Activated T-helper 17 cell treated with anti-CD3 and anti-CD28 coated beads, Interleukin-2, amount 50 U/mL, for 72 hours (primary cell): ENCODE data around the gene HSD17B14. TPM values are rescaled to one million over a fixed set of nuclear protein-coding genes. Genes with fewer than 3 reads are reported as not detected.
"Not testable (repeated sequence)": the region's sequence is repeated elsewhere in the genome, so short reads cannot be mapped to it uniquely, and the experiment has no call there.

Experiments
- ATAC-seq: fragments of 150-1000 bp; cut with Tn5 transposase; replicated peaks from 2 replicates; pipeline ENCODE4 v1.10.0; 2021; ENCODE audit warnings: mild to moderate bottlenecking, moderate library complexity
- H3K27ac Mint-ChIP-seq: one replicate; pipeline ENCODE4 v1.8.0; 2022; ENCODE audit warnings: mixed read lengths
- H3K27me3 Mint-ChIP-seq: one replicate; pipeline ENCODE4 v1.8.0; 2022; ENCODE audit warnings: mixed read lengths
- H3K36me3 Mint-ChIP-seq: one replicate; pipeline ENCODE4 v1.8.0; 2022; ENCODE audit warnings: low read depth, mild to moderate bottlenecking, mixed read lengths
- H3K4me1 Mint-ChIP-seq: one replicate; pipeline ENCODE4 v1.8.0; 2022; ENCODE audit warnings: mixed read lengths
- H3K4me3 Mint-ChIP-seq: one replicate; pipeline ENCODE4 v1.8.0; 2022; ENCODE audit warnings: mild to moderate bottlenecking, mixed read lengths
- H3K9me3 Mint-ChIP-seq: one replicate; pipeline ENCODE4 v1.8.0; 2022; ENCODE audit warnings: mixed read lengths
- total RNA-seq, 2 donors: library from RNA; stranded (reverse); gene quantifications; one replicate each; pipeline ENCODE4 v1.2.3, GENCODE V29; 2022

The HSD17B14 gene
- total RNA-seq, 2 donors from 2014 or later = 1.6 TPM; not detected in 1

- peak within 1 kb of the TSS; percentile 98 for H3K4me3 Mint-ChIP-seq
These were observed 36.0 kb upstream of the HSD17B14 start, which contains the start of gene PPP1R15A for GRCh38 chr19:48872182-48872883. Gene PPP1R15A, plus strand, starts transcription at chr19:48872421. Its CDS starts 813 bp downstream, at chr19:48873234.

GRCh38 chr19:48871471-48872181, 35.3 kb upstream of the HSD17B14 start:
- H3K4me3 Mint-ChIP-seq = peak overlapping the region; percentile 98
- peaks cover 18% of the 10 kb centered on the region for H3K4me1 Mint-ChIP-seq
- peak overlapping the region; percentile 100 for H3K27ac Mint-ChIP-seq
- not testable (repeated sequence) for ATAC-seq, H3K9me3 Mint-ChIP-seq
- H3K27me3 Mint-ChIP-seq = peaks cover 12% of the 10 kb centered on the region
- peaks cover 47% of the 10 kb centered on the region for H3K36me3 Mint-ChIP-seq

More at GRCh38 chr19:48872182-48872883, 36.0 kb upstream of the HSD17B14 start, which contains the start of gene PPP1R15A:
- Mint-ChIP-seq H3K27me3 (peaks cover 6% of the 10 kb centered on the region), H3K27ac (peak within 1 kb of the TSS; percentile 100), H3K4me1 (peaks cover 18% of the 10 kb centered on the region), H3K36me3 (peaks cover 54% of the 10 kb centered on the region), H3K9me3 (no peaks in the 10 kb centered on the region)
- peak; percentile 41 for ATAC-seq

- ATAC-seq = no peak
- Mint-ChIP-seq H3K27ac (no peak overlapping the region), H3K4me3 (no peak overlapping the region), H3K9me3 (no peaks in the 10 kb centered on the region), H3K27me3 (peaks cover 12% of the 10 kb centered on the region), H3K4me1 (peaks cover 11% of the 10 kb centered on the region), H3K36me3 (peaks cover 32% of the 10 kb centered on the region)
These were observed 33.8 kb upstream of the HSD17B14 start for GRCh38 chr19:48870048-48870447.

- H3K27ac Mint-ChIP-seq = peak within 1 kb of the TSS; percentile 36
- peaks cover 12% of the 10 kb centered on the region for H3K27me3 Mint-ChIP-seq
- ATAC-seq = no peak
- H3K9me3 Mint-ChIP-seq = no peaks in the 10 kb centered on the region
- peaks cover 5% of the 10 kb centered on the region for H3K4me1 Mint-ChIP-seq
- no peak within 1 kb of the TSS for H3K4me3 Mint-ChIP-seq
- H3K36me3 Mint-ChIP-seq = peaks cover 14% of the 10 kb centered on the region
These were observed 32.0 kb upstream of the HSD17B14 start, which contains the start of gene PLEKHA4 for GRCh38 chr19:48868114-48868886. Gene PLEKHA4, minus strand, starts transcription at chr19:48868617. Its CDS starts 997 bp downstream, at chr19:48867620.

- Mint-ChIP-seq H3K27me3 (peaks cover 12% of the 10 kb centered on the region), H3K9me3 (no peaks in the 10 kb centered on the region), H3K27ac (peak overlapping the region; percentile 36), H3K4me1 (peaks cover 4% of the 10 kb centered on the region), H3K36me3 (peaks cover 8% of the 10 kb centered on the region), H3K4me3 (no peak overlapping the region)
- ATAC-seq = no peak
These were observed 31.4 kb upstream of the HSD17B14 start for GRCh38 chr19:48867746-48868113.

GRCh38 chr19:48867123-48867745, 30.9 kb upstream of the HSD17B14 start:
- H3K4me1 Mint-ChIP-seq = peaks cover 4% of the 10 kb centered on the region
- peaks cover 12% of the 10 kb centered on the region for H3K27me3 Mint-ChIP-seq
- H3K36me3 Mint-ChIP-seq = peaks cover 3% of the 10 kb centered on the region
- no peak for ATAC-seq
- peak overlapping the region; percentile 12 for H3K27ac Mint-ChIP-seq
- no peaks in the 10 kb centered on the region for H3K9me3 Mint-ChIP-seq
- H3K4me3 Mint-ChIP-seq = no peak overlapping the region

GRCh38 chr19:48866692-48867091, 30.4 kb upstream of the HSD17B14 start:
- no peak for ATAC-seq
- H3K4me1 Mint-ChIP-seq = peaks cover 4% of the 10 kb centered on the region
- H3K27me3 Mint-ChIP-seq = peaks cover 12% of the 10 kb centered on the region
- H3K27ac Mint-ChIP-seq = peak overlapping the region; percentile 12
- H3K4me3 Mint-ChIP-seq = no peak overlapping the region
- H3K9me3 Mint-ChIP-seq = no peaks in the 10 kb centered on the region
- H3K36me3 Mint-ChIP-seq = no peaks in the 10 kb centered on the region

- H3K27ac Mint-ChIP-seq = no peak overlapping the region
- ATAC-seq = no peak
- no peaks in the 10 kb centered on the region for H3K36me3 Mint-ChIP-seq
- H3K27me3 Mint-ChIP-seq = peaks cover 7% of the 10 kb centered on the region
- H3K4me3 Mint-ChIP-seq = no peak overlapping the region
- no peaks in the 10 kb centered on the region for H3K9me3 Mint-ChIP-seq
- H3K4me1 Mint-ChIP-seq = no peaks in the 10 kb centered on the region
These were observed 26.5 kb upstream of the HSD17B14 start for GRCh38 chr19:48862827-48863226.

GRCh38 chr19:48861313-48861712, 25.0 kb upstream of the HSD17B14 start:
- Mint-ChIP-seq H3K4me3 (no peak overlapping the region), H3K27me3 (no peaks in the 10 kb centered on the region), H3K4me1 (no peaks in the 10 kb centered on the region), H3K27ac (no peak overlapping the region), H3K36me3 (no peaks in the 10 kb centered on the region), H3K9me3 (no peaks in the 10 kb centered on the region)
- no peak for ATAC-seq

- H3K27me3 Mint-ChIP-seq = no peaks in the 10 kb centered on the region
- no peaks in the 10 kb centered on the region for H3K36me3 Mint-ChIP-seq
- no peaks in the 10 kb centered on the region for H3K9me3 Mint-ChIP-seq
- peak; percentile 36 for ATAC-seq
- no peak overlapping the region for H3K27ac Mint-ChIP-seq
- no peaks in the 10 kb centered on the region for H3K4me1 Mint-ChIP-seq
- H3K4me3 Mint-ChIP-seq = peak overlapping the region; percentile 92
These were observed 23.7 kb upstream of the HSD17B14 start for GRCh38 chr19:48859711-48860572.

- H3K27me3 Mint-ChIP-seq = no peaks in the 10 kb centered on the region
- H3K27ac Mint-ChIP-seq = peak overlapping the region; percentile 93
- ATAC-seq = peak; percentile 92
- no peaks in the 10 kb centered on the region for H3K36me3 Mint-ChIP-seq
- no peaks in the 10 kb centered on the region for H3K9me3 Mint-ChIP-seq
- H3K4me1 Mint-ChIP-seq = no peaks in the 10 kb centered on the region
- H3K4me3 Mint-ChIP-seq = peak overlapping the region; percentile 92
These were observed 22.9 kb upstream of the HSD17B14 start for GRCh38 chr19:48858984-48859710.

- no peaks in the 10 kb centered on the region for H3K4me1 Mint-ChIP-seq
- no peaks in the 10 kb centered on the region for H3K9me3 Mint-ChIP-seq
- H3K27ac Mint-ChIP-seq = no peak overlapping the region
- no peaks in the 10 kb centered on the region for H3K36me3 Mint-ChIP-seq
- no peak overlapping the region for H3K4me3 Mint-ChIP-seq
- H3K27me3 Mint-ChIP-seq = no peaks in the 10 kb centered on the region
- ATAC-seq = no peak
These were observed 20.6 kb upstream of the HSD17B14 start for GRCh38 chr19:48856921-48857320.

- H3K36me3 Mint-ChIP-seq = no peaks in the 10 kb centered on the region
- no peak for ATAC-seq
- no peaks in the 10 kb centered on the region for H3K27me3 Mint-ChIP-seq
- H3K4me1 Mint-ChIP-seq = no peaks in the 10 kb centered on the region
- no peak overlapping the region for H3K27ac Mint-ChIP-seq
- H3K9me3 Mint-ChIP-seq = no peaks in the 10 kb centered on the region
- no peak overlapping the region for H3K4me3 Mint-ChIP-seq
These were observed 17.8 kb upstream of the HSD17B14 start for GRCh38 chr19:48854103-48854502.
